ENCODE measurements around the gene ANKRD13B.

GRCh38 chr17:29570521-29570920 lies 22.4 kb upstream of the ANKRD13B start:
- no peak for TF ChIP-seq GATA2 (IDR thresholded peaks at IDR 0.05; ENCODE audit: low read depth, low read length)
- TF ChIP-seq GATA3 (IDR thresholded peaks at IDR 0.05; ENCODE audit: low read depth, low read length), result no peak

Measured in SH-SY5Y (cell line).